Type B pancreatic cell (in vitro differentiated cells): ENCODE measurements around the gene PRKACB. TPM values are rescaled to one million over a fixed set of nuclear protein-coding genes. Genes with fewer than 3 reads are reported as not detected.

Source experiments
- DNase-seq: peaks from one replicate; pipeline ENCODE4 v3.0.0; 2021; ENCODE audit warnings: mixed read lengths; ENCODE audit not compliant: unreplicated experiment; ENCODE audit errors: extremely low spot score
- H3K27ac Mint-ChIP-seq: 2 replicates; pipeline ENCODE4 v1.8.0; 2021; ENCODE audit warnings: mild to moderate bottlenecking, mixed read lengths
- H3K27me3 Mint-ChIP-seq: 2 replicates; pipeline ENCODE4 v1.8.0; 2021; ENCODE audit warnings: mixed read lengths
- H3K36me3 Mint-ChIP-seq: 2 replicates; pipeline ENCODE4 v1.8.0; 2021; ENCODE audit warnings: mixed read lengths
- H3K4me1 Mint-ChIP-seq: one replicate; pipeline ENCODE4 v1.8.0; 2021; ENCODE audit warnings: mixed read lengths; ENCODE audit not compliant: unreplicated experiment
- H3K4me3 Mint-ChIP-seq: 2 replicates; pipeline ENCODE4 v1.8.0; 2021; ENCODE audit warnings: mild to moderate bottlenecking, mixed read lengths
- H3K9me3 Mint-ChIP-seq: 2 replicates; pipeline ENCODE4 v1.8.0; 2021; ENCODE audit warnings: mixed read lengths
- CTCF ChIP-seq: fragments of 200-600 bp; sonication (generic); conservative IDR thresholded peaks from 2 replicates; pipeline ENCODE4 v1.5.0; 2021; ENCODE audit warnings: antibody characterized with exemption, mild to moderate bottlenecking
- total RNA-seq: library from RNA; stranded (reverse); gene quantifications from 2 replicates; pipeline ENCODE4 v1.2.1, GENCODE V29; 2021; ENCODE audit warnings: low replicate concordance

PRKACB gene
- total RNA-seq, 1 donor from 2014 or later = 36.0 TPM

DNA sequence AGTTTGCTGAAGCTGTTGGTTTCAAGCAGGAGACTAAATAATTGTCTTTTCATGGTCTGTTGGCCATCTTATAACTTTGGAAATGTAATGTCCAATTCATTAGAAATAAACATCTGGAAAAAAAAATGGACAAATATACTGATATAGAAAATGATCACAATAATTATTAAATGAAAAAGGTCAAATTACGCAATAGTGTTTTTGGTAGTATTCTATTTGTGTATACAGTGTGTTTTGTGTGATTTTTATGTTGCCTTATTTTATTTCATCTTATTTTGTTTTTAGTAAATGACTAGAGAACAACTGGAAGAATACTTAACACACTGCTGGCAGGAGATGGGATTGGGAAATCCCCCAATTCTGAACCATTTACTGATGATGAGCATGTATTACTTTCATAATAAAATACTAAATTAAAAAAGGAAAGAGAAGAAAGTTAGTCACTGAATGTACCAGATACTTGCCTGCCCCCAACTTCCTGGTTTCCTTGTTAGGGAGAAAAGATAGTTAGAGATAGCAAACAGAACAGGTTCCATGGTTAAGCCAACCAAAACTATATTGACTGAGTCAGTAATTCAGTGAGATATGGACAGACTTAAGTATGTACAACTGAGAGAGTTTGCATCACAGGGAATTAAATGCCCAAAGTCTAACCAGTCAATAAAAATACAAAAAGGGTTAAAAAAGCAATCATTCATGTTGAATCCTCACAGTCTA, 133.4 kb downstream of the PRKACB start:
- TF ChIP-seq CTCF = no peak
- Mint-ChIP-seq H3K9me3 (no peaks in the 10 kb centered on the region), H3K4me3 (no peak overlapping the region), H3K27me3 (no peaks in the 10 kb centered on the region), H3K27ac (no peak overlapping the region), H3K4me1 (peaks cover 6% of the 10 kb centered on the region), H3K36me3 (peaks cover 8% of the 10 kb centered on the region)
- DNase-seq = no peak

DNA sequence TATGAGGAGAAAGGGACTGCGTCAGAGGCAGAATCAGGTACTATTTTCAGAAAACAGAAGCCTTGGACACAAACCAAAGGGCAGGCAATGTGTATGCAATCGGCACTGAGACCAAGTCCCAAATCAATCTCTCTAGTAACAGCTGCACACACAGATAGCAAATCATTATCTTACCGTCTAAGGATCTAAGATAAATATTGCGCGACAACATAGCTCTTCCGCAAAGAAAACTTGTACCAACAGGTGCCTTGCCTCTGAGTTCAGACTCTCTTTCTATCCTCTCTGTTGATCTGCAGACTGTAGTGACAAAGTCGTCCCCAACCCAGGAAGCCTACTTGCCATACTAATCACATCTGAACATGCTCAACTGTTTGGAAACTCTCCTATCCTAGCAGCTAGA, 134.8 kb downstream of the PRKACB start:
- Mint-ChIP-seq H3K27ac (peak overlapping the region; percentile 39), H3K4me1 (no peaks in the 10 kb centered on the region), H3K9me3 (no peaks in the 10 kb centered on the region), H3K27me3 (no peaks in the 10 kb centered on the region), H3K4me3 (no peak overlapping the region), H3K36me3 (peaks cover 4% of the 10 kb centered on the region)
- DNase-seq = no peak
- no peak for TF ChIP-seq CTCF

DNA sequence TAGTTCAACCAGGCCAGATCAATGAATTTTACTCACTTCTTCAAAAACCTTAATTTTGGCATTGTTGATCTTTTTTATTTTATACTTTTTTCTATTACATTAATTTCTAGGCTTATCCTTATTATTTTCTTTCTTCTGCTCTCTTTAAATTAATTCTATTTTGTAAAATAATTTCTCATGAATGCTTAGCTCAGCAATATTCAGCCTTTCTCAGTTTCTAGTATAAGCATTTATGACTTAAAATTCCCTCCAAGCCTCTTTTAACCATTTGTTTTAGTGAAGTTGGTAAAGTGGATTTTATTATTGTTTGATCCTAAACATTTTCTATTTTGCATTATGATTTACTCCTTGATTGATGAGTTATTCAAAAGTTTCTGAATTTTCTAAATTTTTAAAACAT, 136.8 kb downstream of the PRKACB start:
- DNase-seq = no peak
- no peak overlapping the region for H3K4me3 Mint-ChIP-seq
- no peaks in the 10 kb centered on the region for H3K4me1 Mint-ChIP-seq
- no peaks in the 10 kb centered on the region for H3K27me3 Mint-ChIP-seq
- H3K9me3 Mint-ChIP-seq = peaks cover 1% of the 10 kb centered on the region
- H3K27ac Mint-ChIP-seq = no peak overlapping the region
- TF ChIP-seq CTCF = no peak
- peaks cover under 1% of the 10 kb centered on the region for H3K36me3 Mint-ChIP-seq

GRCh38 chr1:84282780-84283333, 138.8 kb downstream of the PRKACB start:
- TF ChIP-seq CTCF = no peak
- Mint-ChIP-seq H3K4me1 (no peaks in the 10 kb centered on the region), H3K36me3 (peaks cover 6% of the 10 kb centered on the region), H3K27me3 (no peaks in the 10 kb centered on the region), H3K9me3 (peaks cover 6% of the 10 kb centered on the region), H3K27ac (no peak overlapping the region), H3K4me3 (no peak overlapping the region)
- no peak for DNase-seq

DNA sequence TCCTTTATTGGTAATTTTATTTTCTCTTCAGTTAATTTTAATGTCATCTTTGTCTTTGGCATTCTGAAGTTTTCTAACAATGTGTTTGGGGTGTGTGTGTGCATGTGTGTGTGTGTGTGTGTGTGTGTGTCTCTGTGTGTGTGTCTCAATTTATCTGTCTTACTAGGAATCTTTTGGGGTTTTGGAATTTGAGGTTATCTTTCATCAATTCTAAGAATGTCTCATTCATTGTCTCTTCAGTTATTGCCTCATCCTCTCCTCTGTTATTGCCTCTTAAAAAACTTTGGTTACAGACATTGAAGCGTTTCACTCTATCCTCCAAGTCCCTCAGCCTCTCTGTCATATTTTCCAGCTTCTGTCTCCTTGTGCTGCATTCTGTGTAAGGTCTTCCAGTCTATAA, 139.3 kb downstream of the PRKACB start:
- H3K27me3 Mint-ChIP-seq = no peaks in the 10 kb centered on the region
- H3K36me3 Mint-ChIP-seq = peaks cover 6% of the 10 kb centered on the region
- no peak for TF ChIP-seq CTCF
- no peak overlapping the region for H3K4me3 Mint-ChIP-seq
- no peaks in the 10 kb centered on the region for H3K4me1 Mint-ChIP-seq
- no peak overlapping the region for H3K27ac Mint-ChIP-seq
- peaks cover 6% of the 10 kb centered on the region for H3K9me3 Mint-ChIP-seq
- no peak for DNase-seq
